ENCODE data around the gene DHX15. TPM values are rescaled to one million over a fixed set of nuclear protein-coding genes. Genes with fewer than 3 reads are reported as not detected.

The DHX15 gene
- total RNA-seq, 4 donors from 2014 or later: 86.8 to 113 (median 94.4) TPM

DNA sequence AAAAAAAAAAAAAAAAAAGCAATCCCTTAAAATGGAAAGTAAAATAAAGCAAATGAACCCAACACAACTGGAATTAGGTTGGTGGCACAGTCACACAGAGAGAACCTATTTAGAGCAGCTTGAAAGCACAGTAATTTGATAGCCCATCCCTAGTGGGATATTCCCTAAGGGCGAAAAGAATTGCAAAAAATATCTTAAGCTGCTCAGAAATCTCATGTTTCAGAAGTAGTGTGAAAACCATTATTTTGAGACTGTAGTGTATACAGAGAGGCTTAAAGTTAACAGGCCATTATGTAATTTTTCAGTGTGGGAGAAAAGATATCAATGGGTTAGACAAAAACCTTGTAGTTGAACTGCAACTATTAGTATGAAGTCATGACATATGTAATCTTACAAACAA, 40.0 kb upstream of the DHX15 start:
- Histone ChIP-seq H3K27me3 (no peaks in the 10 kb centered on the region), H3K9me3 (peaks cover 0 to 16% (median 2%) of the 10 kb centered on the region in 4 donors), H3K4me3 (no peak overlapping the region), H3K27ac (replicated peaks in 1 of 4) (no peak overlapping the region), H3K4me1 (no peaks in the 10 kb centered on the region), H3K36me3 (no peaks in the 10 kb centered on the region)
- WGBS: 85% methylated on average over 1 of the region's 1 CpG
- DNase-seq (ENCODE audit: extremely low spot score): no peak
- no peak for TF ChIP-seq POLR2A (IDR thresholded peaks at IDR 0.05; ENCODE audit: low read depth)
- TF ChIP-seq POLR2AphosphoS5 (IDR thresholded peaks at IDR 0.05): no peak
- TF ChIP-seq EP300 (IDR thresholded peaks at IDR 0.05): no peak
- TF ChIP-seq, protein P1, sequence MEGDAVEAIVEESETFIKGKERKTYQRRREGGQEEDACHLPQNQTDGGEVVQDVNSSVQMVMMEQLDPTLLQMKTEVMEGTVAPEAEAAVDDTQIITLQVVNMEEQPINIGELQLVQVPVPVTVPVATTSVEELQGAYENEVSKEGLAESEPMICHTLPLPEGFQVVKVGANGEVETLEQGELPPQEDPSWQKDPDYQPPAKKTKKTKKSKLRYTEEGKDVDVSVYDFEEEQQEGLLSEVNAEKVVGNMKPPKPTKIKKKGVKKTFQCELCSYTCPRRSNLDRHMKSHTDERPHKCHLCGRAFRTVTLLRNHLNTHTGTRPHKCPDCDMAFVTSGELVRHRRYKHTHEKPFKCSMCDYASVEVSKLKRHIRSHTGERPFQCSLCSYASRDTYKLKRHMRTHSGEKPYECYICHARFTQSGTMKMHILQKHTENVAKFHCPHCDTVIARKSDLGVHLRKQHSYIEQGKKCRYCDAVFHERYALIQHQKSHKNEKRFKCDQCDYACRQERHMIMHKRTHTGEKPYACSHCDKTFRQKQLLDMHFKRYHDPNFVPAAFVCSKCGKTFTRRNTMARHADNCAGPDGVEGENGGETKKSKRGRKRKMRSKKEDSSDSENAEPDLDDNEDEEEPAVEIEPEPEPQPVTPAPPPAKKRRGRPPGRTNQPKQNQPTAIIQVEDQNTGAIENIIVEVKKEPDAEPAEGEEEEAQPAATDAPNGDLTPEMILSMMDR (IDR thresholded peaks at IDR 0.05): no peak
- intact Hi-C loops (cut with DNase I): no loop called here

DNA sequence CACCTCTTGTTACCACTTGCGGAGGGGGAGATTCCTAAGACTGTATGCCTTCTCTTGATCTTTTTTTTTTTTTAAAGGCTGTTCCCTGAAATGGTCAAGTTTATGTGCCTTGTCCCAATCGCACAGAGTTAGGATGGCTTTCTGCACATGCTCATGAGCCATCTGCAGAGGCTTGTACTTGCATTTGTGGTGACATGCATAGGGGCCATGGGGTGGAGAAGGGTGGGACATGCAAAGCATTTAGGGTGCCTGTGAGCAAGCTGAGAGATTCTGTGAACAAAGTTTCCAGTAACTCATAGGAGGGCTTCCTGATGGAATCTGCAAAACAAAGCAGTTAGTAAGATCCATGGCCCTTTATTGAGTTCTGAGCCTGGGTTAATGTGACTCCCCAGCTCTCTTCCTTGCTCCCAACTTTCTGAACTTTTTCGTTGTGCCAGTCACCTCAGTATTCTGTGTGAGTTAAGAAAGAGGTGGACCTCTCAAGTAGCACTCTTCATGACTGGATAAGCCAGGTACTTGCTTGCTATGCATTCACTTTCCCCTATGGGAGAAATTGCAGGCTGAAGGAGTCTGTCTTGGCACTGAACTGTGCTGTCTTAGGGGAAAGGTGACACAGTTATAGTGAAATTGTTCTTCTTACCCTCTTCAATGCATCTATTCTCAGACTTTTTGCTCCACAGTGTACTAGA, 37.9 kb upstream of the DHX15 start:
- TF ChIP-seq POLR2AphosphoS5 (IDR thresholded peaks at IDR 0.05): no peak
- TF ChIP-seq, protein P1 (IDR thresholded peaks at IDR 0.05): no peak
- no peak for TF ChIP-seq POLR2A (IDR thresholded peaks at IDR 0.05; ENCODE audit: low read depth)
- TF ChIP-seq EP300 (IDR thresholded peaks at IDR 0.05): no peak
- intact Hi-C loops (cut with DNase I): no loop called here
- no peak overlapping the region for H3K27ac ChIP-seq (replicated peaks in 1 of 4)
- 83% methylated on average over 3 of the region's 3 CpGs for WGBS
- no peaks in the 10 kb centered on the region for H3K27me3 ChIP-seq
- no peak overlapping the region for H3K4me3 ChIP-seq
- no peaks in the 10 kb centered on the region for H3K4me1 ChIP-seq
- no peaks in the 10 kb centered on the region for H3K36me3 ChIP-seq
- DNase-seq (ENCODE audit: extremely low spot score): no peak
- peaks cover 0 to 19% (median 2%) of the 10 kb centered on the region in 4 donors for H3K9me3 ChIP-seq

DNA sequence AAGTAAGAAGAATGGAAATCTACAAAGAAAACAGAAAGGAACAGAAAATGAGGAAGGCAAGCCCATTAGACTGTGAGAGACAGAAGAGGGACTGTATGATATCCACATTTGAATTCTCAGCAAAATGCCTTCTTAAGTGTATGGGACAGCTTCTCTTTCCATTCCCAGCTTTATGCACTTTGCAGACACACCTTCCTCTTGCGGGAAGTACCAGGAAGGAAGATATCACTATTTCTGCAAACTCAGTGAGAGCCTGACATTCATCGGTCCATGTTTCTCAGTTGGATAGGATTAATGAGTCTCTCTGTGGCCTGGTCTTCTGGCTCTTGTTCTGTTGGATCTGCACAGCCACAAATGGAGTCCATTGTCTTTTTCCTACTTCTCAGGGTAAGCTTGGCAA, 31.6 kb upstream of the DHX15 start:
- WGBS: 94% methylated on average over 2 of the region's 2 CpGs
- H3K4me3 ChIP-seq: no peak overlapping the region
- TF ChIP-seq POLR2A (IDR thresholded peaks at IDR 0.05; ENCODE audit: low read depth): no peak
- TF ChIP-seq POLR2AphosphoS5 (IDR thresholded peaks at IDR 0.05): no peak
- H3K4me1 ChIP-seq: no peaks in the 10 kb centered on the region
- intact Hi-C loops (cut with DNase I): no loop called here
- no peak overlapping the region for H3K27ac ChIP-seq (replicated peaks in 1 of 4)
- H3K27me3 ChIP-seq: no peaks in the 10 kb centered on the region
- no peaks in the 10 kb centered on the region for H3K36me3 ChIP-seq
- peaks cover 0 to 14% (median 2%) of the 10 kb centered on the region in 4 donors for H3K9me3 ChIP-seq
- no peak for DNase-seq (ENCODE audit: extremely low spot score)

DNA sequence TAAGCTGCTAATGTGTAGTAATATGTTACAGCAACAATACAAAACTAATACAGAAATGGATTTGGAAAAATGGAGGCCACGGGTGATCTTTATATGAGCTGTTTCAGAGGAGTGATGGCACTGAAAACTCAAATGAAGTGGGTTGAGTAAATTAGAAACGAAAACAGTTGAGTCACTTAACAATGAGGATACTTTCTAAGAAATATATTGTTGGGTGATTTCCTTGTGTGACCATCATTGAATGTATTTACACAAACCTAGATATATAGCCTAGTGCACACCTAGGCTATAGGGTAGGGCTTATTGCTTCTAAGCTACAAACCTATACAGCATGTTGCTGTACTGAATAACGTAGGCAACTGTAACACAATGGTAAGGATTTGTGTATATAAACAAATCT, 30.5 kb upstream of the DHX15 start:
- 90% methylated on average over 3 of the region's 3 CpGs for WGBS
- Histone ChIP-seq H3K4me3 (no peak overlapping the region), H3K9me3 (peaks cover 0 to 4% (median 0%) of the 10 kb centered on the region in 4 donors), H3K27ac (replicated peaks in 1 of 4) (no peak overlapping the region), H3K27me3 (no peaks in the 10 kb centered on the region), H3K36me3 (no peaks in the 10 kb centered on the region), H3K4me1 (no peaks in the 10 kb centered on the region)
- no peak for DNase-seq (ENCODE audit: extremely low spot score)
- TF ChIP-seq, protein P1 (IDR thresholded peaks at IDR 0.05): no peak
- TF ChIP-seq EP300 (IDR thresholded peaks at IDR 0.05): no peak
- TF ChIP-seq POLR2AphosphoS5 (IDR thresholded peaks at IDR 0.05): no peak
- no peak for TF ChIP-seq POLR2A (IDR thresholded peaks at IDR 0.05; ENCODE audit: low read depth)
- intact Hi-C loops (cut with DNase I): no loop called here

DNA sequence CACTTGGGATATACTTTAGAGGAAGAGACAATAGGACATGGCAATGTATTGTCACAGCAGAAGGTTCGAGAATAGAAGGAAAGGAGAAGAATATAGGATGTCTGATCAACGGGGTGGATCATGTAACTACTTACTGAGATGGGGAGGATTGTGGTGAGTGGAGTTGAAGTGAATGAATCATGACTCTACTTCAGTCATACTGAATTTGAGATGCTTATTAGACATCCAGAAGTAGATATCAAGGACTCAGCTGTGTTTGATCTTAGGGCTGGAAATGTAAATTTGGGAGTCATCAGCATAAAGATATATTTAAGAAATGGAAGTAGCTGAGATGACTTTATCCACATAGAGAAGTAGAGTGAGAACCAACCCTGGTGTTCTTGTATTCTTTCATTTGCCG, 29.1 kb upstream of the DHX15 start:
- DNase-seq (ENCODE audit: extremely low spot score): no peak
- no peaks in the 10 kb centered on the region for H3K9me3 ChIP-seq
- H3K27me3 ChIP-seq: no peaks in the 10 kb centered on the region
- TF ChIP-seq EP300 (IDR thresholded peaks at IDR 0.05) (no peak), POLR2A (IDR thresholded peaks at IDR 0.05; ENCODE audit: low read depth) (no peak), POLR2AphosphoS5 (IDR thresholded peaks at IDR 0.05) (no peak)
- TF ChIP-seq, protein P1 (IDR thresholded peaks at IDR 0.05): no peak
- WGBS: 86% methylated on average over 3 of the region's 3 CpGs
- no peak overlapping the region for H3K27ac ChIP-seq (replicated peaks in 1 of 4)
- intact Hi-C loops (cut with DNase I): no loop called here
- no peak overlapping the region for H3K4me3 ChIP-seq
- H3K4me1 ChIP-seq: no peaks in the 10 kb centered on the region
- no peaks in the 10 kb centered on the region for H3K36me3 ChIP-seq
